Measurements from ENCODE around the gene SLC9A3.

Gene SLC9A3

GRCh38 chr5:422323-423232 lies 101.7 kb downstream of the SLC9A3 start:
- POLR2A ChIA-PET (ENCODE audit: low non-redundant PET), result no interaction called here
- CTCF ChIA-PET, result interaction anchor here (0.9 kb wide), 1 partner anchor 102 kb away, joined by 4 read pairs; no protein-coding TSS in a partner anchor

DNA sequence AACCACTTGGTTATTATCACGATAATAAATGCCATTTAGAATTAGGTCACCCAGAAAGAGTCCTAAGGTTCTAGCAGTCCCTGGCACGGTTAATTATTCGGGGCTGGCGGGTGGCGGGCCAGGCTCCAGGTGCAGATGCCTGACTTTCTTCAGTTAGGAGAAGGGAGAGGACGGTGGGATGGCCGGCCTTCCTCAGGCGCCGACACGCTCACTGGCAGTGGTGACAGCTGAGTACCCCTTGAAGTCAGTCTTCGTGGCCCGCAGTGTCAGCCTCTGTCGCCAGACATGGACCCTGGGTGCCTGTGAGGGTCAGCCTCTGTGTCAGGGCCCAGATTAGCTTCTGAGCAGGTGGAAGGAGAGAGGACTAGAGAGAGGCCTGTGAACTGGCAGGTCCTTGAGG lies 102.3 kb downstream of the SLC9A3 start:
- TF ChIP-seq, protein P1, sequence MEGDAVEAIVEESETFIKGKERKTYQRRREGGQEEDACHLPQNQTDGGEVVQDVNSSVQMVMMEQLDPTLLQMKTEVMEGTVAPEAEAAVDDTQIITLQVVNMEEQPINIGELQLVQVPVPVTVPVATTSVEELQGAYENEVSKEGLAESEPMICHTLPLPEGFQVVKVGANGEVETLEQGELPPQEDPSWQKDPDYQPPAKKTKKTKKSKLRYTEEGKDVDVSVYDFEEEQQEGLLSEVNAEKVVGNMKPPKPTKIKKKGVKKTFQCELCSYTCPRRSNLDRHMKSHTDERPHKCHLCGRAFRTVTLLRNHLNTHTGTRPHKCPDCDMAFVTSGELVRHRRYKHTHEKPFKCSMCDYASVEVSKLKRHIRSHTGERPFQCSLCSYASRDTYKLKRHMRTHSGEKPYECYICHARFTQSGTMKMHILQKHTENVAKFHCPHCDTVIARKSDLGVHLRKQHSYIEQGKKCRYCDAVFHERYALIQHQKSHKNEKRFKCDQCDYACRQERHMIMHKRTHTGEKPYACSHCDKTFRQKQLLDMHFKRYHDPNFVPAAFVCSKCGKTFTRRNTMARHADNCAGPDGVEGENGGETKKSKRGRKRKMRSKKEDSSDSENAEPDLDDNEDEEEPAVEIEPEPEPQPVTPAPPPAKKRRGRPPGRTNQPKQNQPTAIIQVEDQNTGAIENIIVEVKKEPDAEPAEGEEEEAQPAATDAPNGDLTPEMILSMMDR (conservative IDR thresholded peaks at IDR 0.05; ENCODE audit: low read depth), result no peak
- ChIA-PET POLR2A (ENCODE audit: low non-redundant PET) (no interaction called here), CTCF (no interaction called here)
- H3K27ac ChIP-seq, result peak overlapping the region; percentile 29
- no peak for DNase-seq (ENCODE audit: low spot score)

More at GRCh38 chr5:422323-423232, 101.7 kb downstream of the SLC9A3 start:
- TF ChIP-seq, protein P1 (conservative IDR thresholded peaks at IDR 0.05; ENCODE audit: low read depth), result no peak
- no peak for DNase-seq (ENCODE audit: low spot score)
- H3K27ac ChIP-seq, result peak overlapping the region; percentile 29

DNA sequence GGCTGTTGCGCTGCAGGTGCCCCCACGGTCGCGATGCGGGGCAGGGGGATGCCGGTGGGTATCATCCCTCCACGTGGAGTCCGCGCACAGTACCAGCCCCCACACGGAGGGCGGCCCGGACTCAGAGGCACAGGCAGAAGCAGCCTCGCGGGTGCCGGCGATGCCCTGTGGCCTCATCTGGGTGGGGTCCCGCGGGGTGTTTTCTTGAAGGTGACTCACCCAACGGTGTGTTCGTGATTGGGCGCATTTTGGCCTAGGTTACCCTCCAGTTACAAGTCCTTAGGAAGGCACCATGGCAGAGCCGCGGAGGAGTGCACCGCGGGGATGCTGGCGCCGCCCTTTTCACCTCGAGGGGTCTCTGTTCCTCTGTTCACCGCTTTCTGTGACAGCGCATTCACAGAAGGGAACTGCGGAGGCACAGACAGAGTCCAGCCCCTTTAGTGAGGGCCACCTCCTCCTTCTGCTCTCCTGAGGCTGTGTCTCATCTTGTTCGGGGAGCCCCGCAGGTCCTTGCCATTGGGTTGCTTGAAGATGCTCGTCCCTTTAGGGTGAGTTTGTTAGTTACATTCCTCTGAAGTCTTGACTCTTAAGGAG lies 102.9 kb downstream of the SLC9A3 start:
- TF ChIP-seq, protein P1 (conservative IDR thresholded peaks at IDR 0.05; ENCODE audit: low read depth), result no peak
- CTCF ChIA-PET, result no interaction called here
- H3K27ac ChIP-seq, result peak overlapping the region; percentile 29
- no peak for DNase-seq (ENCODE audit: low spot score)
- POLR2A ChIA-PET (ENCODE audit: low non-redundant PET), result no interaction called here

GRCh38 chr5:420632-421286 lies 103.5 kb downstream of the SLC9A3 start:
- ChIA-PET CTCF (no interaction called here), POLR2A (ENCODE audit: low non-redundant PET) (no interaction called here)
- DNase-seq (ENCODE audit: low spot score), result no peak

More at GRCh38 chr5:420632-421286, 103.5 kb downstream of the SLC9A3 start:
- peak overlapping the region; percentile 29 for H3K27ac ChIP-seq
- TF ChIP-seq, protein P1 (conservative IDR thresholded peaks at IDR 0.05; ENCODE audit: low read depth), result no peak

Measured in RWPE1 (cell line).